Measurements from ENCODE around the gene HOMEZ. TPM values are rescaled to one million over a fixed set of nuclear protein-coding genes. Genes with fewer than 3 reads are reported as not detected.

The HOMEZ gene
- total and polyA plus RNA-seq, 2 donors (not counting 3 experiments of a cell fraction or from before 2014, with no cell fraction given), result 11.3 to 16.8 TPM

- no peaks in the 10 kb centered on the region for H3K36me3 ChIP-seq (ENCODE audit: control insufficient read depth in 2 of 2, extremely low read depth in 1 of 2, insufficient read depth in 2 of 2, low read length in 2 of 2)
- H3K9me1 ChIP-seq (replicated peaks; ENCODE audit: control insufficient read depth, extremely low read depth, insufficient read depth, low read length), result no peaks in the 10 kb centered on the region
- FAIRE-seq, result no peak
- no peaks in the 10 kb centered on the region for H3K9me3 ChIP-seq (replicated peaks; ENCODE audit: control insufficient read depth, insufficient read depth, low read length)
- H3K79me2 ChIP-seq (ENCODE audit: control insufficient read depth, insufficient read depth, low read length), result no peaks in the 10 kb centered on the region
- ChIA-PET POLR2A (no interaction called here), CTCF (interaction anchor here (1.2 to 3.9 kb wide), 4 partner anchors 10 to 138 kb away, joined by 3 to 29 read pairs (median 4); no protein-coding TSS in a partner anchor)
- H2AFZ ChIP-seq (ENCODE audit: low read depth, low read length), result no peak overlapping the region
- no peak overlapping the region for H3K4me3 ChIP-seq (replicated peaks in 1 of 3; ENCODE audit: insufficient read depth in 1 of 3, low read depth in 1 of 3, low read length in 3 of 3)
- no peak overlapping the region for H3K9ac ChIP-seq (replicated peaks; ENCODE audit: extremely low read depth, insufficient read depth, low read length)
- dilution Hi-C loops (cut with MboI; ENCODE audit: extremely low pct_ligation_motif_present, low sequenced_read_pairs), result no loop called here
- TF ChIP-seq FOS (IDR thresholded peaks at IDR 0.05; ENCODE audit: borderline replicate concordance, insufficient read depth, low read length), result no peak
- TF ChIP-seq POLR2AphosphoS5 (IDR thresholded peaks at IDR 0.05; ENCODE audit: insufficient read depth, low read depth, low read length), result no peak
- no peak for TF ChIP-seq EZH2 (IDR thresholded peaks at IDR 0.05; ENCODE audit: borderline replicate concordance, low read depth, low read length, severe bottlenecking)
- no peak for TF ChIP-seq CTCF (IDR thresholded peaks at IDR 0.05; ENCODE audit: extremely low read depth in 1 of 2, insufficient read depth in 1 of 2, low read depth in 1 of 2, low read length in 2 of 2)
- TF ChIP-seq JUN (IDR thresholded peaks at IDR 0.05; ENCODE audit: borderline replicate concordance, insufficient read depth, insufficient read length, low read depth), result no peak
- TF ChIP-seq MYC (IDR thresholded peaks at IDR 0.05; ENCODE audit: low read depth, low read length), result no peak
- TF ChIP-seq POLR2A (IDR thresholded peaks at IDR 0.05; ENCODE audit: low read depth, low read length), result no peak
- no peak for TF ChIP-seq MAX (IDR thresholded peaks at IDR 0.05; ENCODE audit: insufficient read depth, insufficient read length)
- TF ChIP-seq GATA2 (IDR thresholded peaks at IDR 0.05; ENCODE audit: insufficient read depth, insufficient read length, low read depth, low read length), result no peak
- H3K4me2 ChIP-seq (ENCODE audit: insufficient read depth, low read length), result no peak overlapping the region
- no TSS peak for BruUV-seq (replicated peaks)
- H4K20me1 ChIP-seq (replicated peaks; ENCODE audit: control insufficient read depth, extremely low read depth, insufficient read depth, low read length), result no peaks in the 10 kb centered on the region
- DNase-seq (ENCODE audit: low read depth, low spot score), result no peak
- peaks cover 25 to 33% of the 10 kb centered on the region in 2 experiments for H3K27me3 ChIP-seq (ENCODE audit: control insufficient read depth in 2 of 2, insufficient read depth in 2 of 2, low read length in 2 of 2)
- intact Hi-C loops (cut with micrococcal nuclease), result no loop called here
- no peaks in the 10 kb centered on the region for H3K4me1 ChIP-seq (ENCODE audit: control insufficient read depth, extremely low read depth, insufficient read depth, low read length)
- H3K27ac ChIP-seq (ENCODE audit: insufficient read depth, low read depth, low read length), result no peak overlapping the region
Measured at GRCh38 chr14:23259426-23259825, 26.5 kb downstream of the HOMEZ start.

Data from endothelial cell of umbilical vein (primary cell).